Neural crest cell (in vitro differentiated cells): Measurements from ENCODE around the gene FNDC3B. TPM values are rescaled to one million over a fixed set of nuclear protein-coding genes. Genes with fewer than 3 reads are reported as not detected.
A peak's percentile ranks its signal among the peaks of the same experiment; 100 is the strongest.

Source experiments
- DNase-seq: peaks from one replicate; pipeline ENCODE4 v3.0.0; 2021; ENCODE audit warnings: low read depth, mixed read lengths, low spot score
- H3K27ac Mint-ChIP-seq: one replicate; pipeline ENCODE4 v1.8.0; 2021; ENCODE audit warnings: mild to moderate bottlenecking, mixed read lengths; ENCODE audit not compliant: unreplicated experiment
- H3K27me3 Mint-ChIP-seq: 2 replicates; pipeline ENCODE4 v1.8.0; 2021; ENCODE audit warnings: low read depth, mild to moderate bottlenecking, mixed read lengths
- H3K36me3 Mint-ChIP-seq: 2 replicates; pipeline ENCODE4 v1.8.0; 2021; ENCODE audit warnings: low read depth, mild to moderate bottlenecking, mixed read lengths
- H3K4me1 Mint-ChIP-seq: 2 replicates; pipeline ENCODE4 v1.8.0; 2021; ENCODE audit warnings: mixed read lengths
- H3K4me3 Mint-ChIP-seq: one replicate; pipeline ENCODE4 v1.8.0; 2021; ENCODE audit warnings: mild to moderate bottlenecking, mixed read lengths
- H3K9me3 Mint-ChIP-seq: 2 replicates; pipeline ENCODE4 v1.8.0; 2021; ENCODE audit warnings: mixed read lengths
- total RNA-seq: library from RNA; stranded (reverse); gene quantifications from 2 replicates; pipeline ENCODE4 v1.2.1, GENCODE V29; 2021
- TF ChIP-seq, protein P1 (sequence below): fragments of 200-600 bp; sonication (generic); conservative IDR thresholded peaks from 2 replicates; pipeline ENCODE4 v1.5.0; 2021; ENCODE audit warnings: antibody characterized with exemption, mild to moderate bottlenecking

Gene FNDC3B
- total RNA-seq, 1 donor from 2014 or later, result 41.5 TPM

GRCh38 chr3:172296975-172297332, 257.6 kb downstream of the FNDC3B start:
- no peaks in the 10 kb centered on the region for H3K4me1 Mint-ChIP-seq
- no peak for DNase-seq
- no peaks in the 10 kb centered on the region for H3K9me3 Mint-ChIP-seq
- H3K36me3 Mint-ChIP-seq, result peaks cover 15% of the 10 kb centered on the region
- no peaks in the 10 kb centered on the region for H3K27me3 Mint-ChIP-seq
- TF ChIP-seq, protein P1, sequence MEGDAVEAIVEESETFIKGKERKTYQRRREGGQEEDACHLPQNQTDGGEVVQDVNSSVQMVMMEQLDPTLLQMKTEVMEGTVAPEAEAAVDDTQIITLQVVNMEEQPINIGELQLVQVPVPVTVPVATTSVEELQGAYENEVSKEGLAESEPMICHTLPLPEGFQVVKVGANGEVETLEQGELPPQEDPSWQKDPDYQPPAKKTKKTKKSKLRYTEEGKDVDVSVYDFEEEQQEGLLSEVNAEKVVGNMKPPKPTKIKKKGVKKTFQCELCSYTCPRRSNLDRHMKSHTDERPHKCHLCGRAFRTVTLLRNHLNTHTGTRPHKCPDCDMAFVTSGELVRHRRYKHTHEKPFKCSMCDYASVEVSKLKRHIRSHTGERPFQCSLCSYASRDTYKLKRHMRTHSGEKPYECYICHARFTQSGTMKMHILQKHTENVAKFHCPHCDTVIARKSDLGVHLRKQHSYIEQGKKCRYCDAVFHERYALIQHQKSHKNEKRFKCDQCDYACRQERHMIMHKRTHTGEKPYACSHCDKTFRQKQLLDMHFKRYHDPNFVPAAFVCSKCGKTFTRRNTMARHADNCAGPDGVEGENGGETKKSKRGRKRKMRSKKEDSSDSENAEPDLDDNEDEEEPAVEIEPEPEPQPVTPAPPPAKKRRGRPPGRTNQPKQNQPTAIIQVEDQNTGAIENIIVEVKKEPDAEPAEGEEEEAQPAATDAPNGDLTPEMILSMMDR, result no peak
- H3K4me3 Mint-ChIP-seq, result no peak overlapping the region
- no peak overlapping the region for H3K27ac Mint-ChIP-seq

GRCh38 chr3:172298247-172298646, 258.9 kb downstream of the FNDC3B start:
- Mint-ChIP-seq H3K9me3 (no peaks in the 10 kb centered on the region), H3K27ac (no peak overlapping the region), H3K4me1 (no peaks in the 10 kb centered on the region), H3K27me3 (no peaks in the 10 kb centered on the region), H3K36me3 (peaks cover 10% of the 10 kb centered on the region), H3K4me3 (no peak overlapping the region)
- DNase-seq, result no peak
- TF ChIP-seq, protein P1, result no peak

DNA sequence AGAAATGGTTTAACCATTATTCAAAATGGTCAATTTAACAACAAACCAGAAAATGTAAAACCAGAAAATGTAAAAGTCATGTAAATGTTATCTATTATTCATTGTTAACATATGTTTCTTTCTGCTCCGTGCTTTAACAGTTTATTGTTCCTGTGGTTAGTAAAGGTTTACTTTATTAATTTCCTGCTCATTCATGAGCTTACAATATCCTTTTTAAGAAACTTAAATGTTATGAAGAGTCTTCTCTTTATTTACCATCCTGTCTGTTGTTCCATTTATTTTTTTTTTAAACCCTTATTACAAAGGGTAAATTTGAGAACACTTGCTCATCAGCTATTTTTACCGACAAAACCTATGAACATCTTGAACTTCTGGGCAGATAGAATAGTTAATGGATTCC, 260.8 kb downstream of the FNDC3B start:
- Mint-ChIP-seq H3K9me3 (no peaks in the 10 kb centered on the region), H3K27me3 (no peaks in the 10 kb centered on the region), H3K4me3 (no peak overlapping the region), H3K4me1 (no peaks in the 10 kb centered on the region), H3K36me3 (peaks cover 7% of the 10 kb centered on the region), H3K27ac (no peak overlapping the region)
- no peak for DNase-seq
- TF ChIP-seq, protein P1, result no peak

DNA sequence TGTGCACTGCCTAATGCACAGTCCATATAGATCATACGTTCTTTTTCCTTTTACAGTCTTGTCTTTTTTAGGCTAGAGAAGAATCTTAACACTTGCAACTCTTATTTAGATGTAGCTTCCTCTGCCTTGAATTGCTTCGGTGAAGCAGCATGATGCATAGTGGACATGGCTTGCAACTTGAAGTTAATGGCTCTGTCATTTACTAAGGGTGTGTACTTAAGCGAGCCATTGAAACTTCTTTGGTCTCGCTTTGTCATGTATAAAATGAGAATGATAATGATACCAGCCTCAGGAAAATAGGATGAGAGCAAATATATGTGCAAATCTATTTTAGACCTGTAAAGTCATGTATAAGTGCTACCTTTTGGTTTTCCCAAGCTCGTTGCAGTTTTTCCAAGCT, 261.5 kb downstream of the FNDC3B start:
- Mint-ChIP-seq H3K36me3 (peaks cover 7% of the 10 kb centered on the region), H3K4me3 (no peak overlapping the region), H3K27ac (no peak overlapping the region), H3K4me1 (no peaks in the 10 kb centered on the region), H3K27me3 (no peaks in the 10 kb centered on the region), H3K9me3 (no peaks in the 10 kb centered on the region)
- TF ChIP-seq, protein P1, result no peak
- DNase-seq, result no peak

- Mint-ChIP-seq H3K27me3 (no peaks in the 10 kb centered on the region), H3K36me3 (no peaks in the 10 kb centered on the region), H3K4me3 (no peak overlapping the region), H3K4me1 (no peaks in the 10 kb centered on the region), H3K27ac (peak overlapping the region; percentile 1), H3K9me3 (no peaks in the 10 kb centered on the region)
- TF ChIP-seq, protein P1, result no peak
- no peak for DNase-seq
These were observed 262.8 kb downstream of the FNDC3B start for GRCh38 chr3:172302203-172302602.

DNA sequence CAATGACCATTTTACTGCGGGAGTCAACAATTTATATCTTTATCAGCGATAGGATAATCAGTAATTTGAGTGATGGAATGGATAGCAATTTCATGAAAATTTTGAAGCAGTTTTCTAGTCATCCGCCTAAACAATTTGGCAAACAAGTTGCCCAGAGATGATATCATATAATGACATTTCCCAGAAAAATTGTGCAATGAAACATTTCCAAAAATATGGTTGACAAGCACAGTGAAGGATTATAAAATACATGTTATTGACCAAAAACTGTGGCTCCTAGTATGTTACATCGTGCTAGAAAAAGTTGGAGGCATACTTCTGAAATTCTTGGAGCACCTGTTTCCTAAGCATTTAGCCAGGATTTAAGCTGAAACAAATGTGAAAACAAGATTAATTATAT, 263.8 kb downstream of the FNDC3B start:
- Mint-ChIP-seq H3K36me3 (no peaks in the 10 kb centered on the region), H3K4me1 (no peaks in the 10 kb centered on the region), H3K27me3 (no peaks in the 10 kb centered on the region), H3K27ac (no peak overlapping the region), H3K4me3 (no peak overlapping the region), H3K9me3 (no peaks in the 10 kb centered on the region)
- TF ChIP-seq, protein P1, result no peak
- DNase-seq, result no peak
